GM18907 (cell line): ENCODE data around the gene RAD51AP1.

Source experiments
- ATAC-seq: cut with Tn5 transposase; IDR thresholded peaks from one replicate; pipeline ENCODE4 v1.9.1; 2021; ENCODE audit warnings: mild to moderate bottlenecking, moderate library complexity; ENCODE audit not compliant: unreplicated experiment

RAD51AP1 gene

GRCh38 chr12:4545195-4545594 lies 6.5 kb downstream of the RAD51AP1 start:
- ATAC-seq: no peak

DNA sequence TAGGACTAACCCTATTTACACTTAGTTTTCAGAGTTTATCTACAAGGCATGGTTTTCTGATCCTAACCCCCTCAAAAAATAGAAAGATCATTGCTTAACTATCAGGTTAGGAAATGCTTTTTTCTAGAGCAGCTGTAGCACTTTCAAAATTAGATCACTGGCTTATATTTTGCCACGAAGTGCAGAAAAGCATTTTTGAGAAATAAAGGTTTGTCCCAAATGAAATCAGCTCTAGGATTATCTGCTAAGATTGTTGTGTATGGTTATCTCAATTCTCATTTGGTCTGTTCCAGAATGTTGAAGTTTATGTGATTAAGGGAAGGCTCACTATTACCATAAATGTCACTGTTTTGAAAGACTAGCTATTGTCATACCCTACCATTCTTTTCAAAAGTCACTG lies 13.5 kb downstream of the RAD51AP1 start:
- no peak for ATAC-seq

- no peak for ATAC-seq
These were observed 15.3 kb downstream of the RAD51AP1 start for GRCh38 chr12:4553943-4554342.

- ATAC-seq: no peak
These were observed 17.1 kb downstream of the RAD51AP1 start for GRCh38 chr12:4555804-4556203.

DNA sequence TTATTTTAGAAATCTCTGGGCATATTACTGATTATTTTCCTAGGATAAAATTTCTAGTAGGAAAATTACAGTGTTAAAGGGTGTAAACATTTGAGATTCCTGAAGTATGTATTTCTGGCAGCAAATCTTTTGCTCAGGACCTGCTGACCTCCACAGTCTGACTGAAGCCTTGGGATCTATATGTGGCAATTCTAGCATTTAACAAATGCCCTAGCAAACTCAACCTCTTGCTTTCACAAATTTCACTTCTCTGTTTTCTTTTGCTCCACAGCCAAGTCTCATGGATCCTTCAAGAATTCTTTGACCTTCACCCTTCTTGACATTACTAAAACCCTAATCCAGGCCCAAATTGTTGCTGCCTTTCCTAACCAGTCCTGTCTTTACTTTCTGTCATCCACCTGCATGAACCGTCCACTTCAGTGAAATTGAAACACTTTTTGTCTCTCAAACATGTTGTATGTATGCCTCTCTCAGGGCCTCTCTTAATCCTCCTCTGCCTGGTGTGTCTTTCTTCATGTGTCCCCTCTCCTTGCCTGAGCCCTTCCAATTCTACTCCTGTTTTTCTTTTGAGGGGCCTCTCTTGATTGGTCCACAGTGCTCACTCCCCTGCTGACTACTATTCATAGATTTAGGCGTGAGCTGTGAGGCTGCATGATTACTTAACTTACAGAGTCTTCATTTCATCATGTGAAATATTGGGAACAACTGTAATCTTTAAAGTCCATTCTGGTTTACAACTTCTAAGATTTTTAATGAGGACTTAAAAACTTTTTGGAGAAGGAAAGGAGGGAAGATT lies 18.2 kb downstream of the RAD51AP1 start:
- no peak for ATAC-seq

DNA sequence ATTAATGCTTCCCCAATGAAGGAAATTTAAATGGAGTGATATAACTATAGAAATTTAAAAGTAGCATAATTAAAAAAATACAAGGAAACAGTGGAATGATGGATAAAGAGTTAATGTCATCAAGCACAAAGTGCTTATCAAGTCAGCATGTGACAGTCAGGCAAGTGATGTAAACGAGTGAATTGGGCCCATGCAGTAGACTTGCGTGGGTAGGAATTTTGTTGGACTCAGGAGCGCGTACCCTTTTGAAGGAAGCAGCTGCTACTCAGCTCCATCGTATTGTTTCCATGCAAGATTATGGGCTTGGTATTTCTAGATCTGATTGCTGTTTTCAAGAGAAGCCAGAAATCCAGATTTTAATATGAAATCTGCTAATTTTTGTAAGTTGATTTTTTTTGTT lies 18.9 kb downstream of the RAD51AP1 start:
- ATAC-seq: no peak

GRCh38 chr12:4558171-4558570 lies 19.5 kb downstream of the RAD51AP1 start:
- ATAC-seq: no peak

DNA sequence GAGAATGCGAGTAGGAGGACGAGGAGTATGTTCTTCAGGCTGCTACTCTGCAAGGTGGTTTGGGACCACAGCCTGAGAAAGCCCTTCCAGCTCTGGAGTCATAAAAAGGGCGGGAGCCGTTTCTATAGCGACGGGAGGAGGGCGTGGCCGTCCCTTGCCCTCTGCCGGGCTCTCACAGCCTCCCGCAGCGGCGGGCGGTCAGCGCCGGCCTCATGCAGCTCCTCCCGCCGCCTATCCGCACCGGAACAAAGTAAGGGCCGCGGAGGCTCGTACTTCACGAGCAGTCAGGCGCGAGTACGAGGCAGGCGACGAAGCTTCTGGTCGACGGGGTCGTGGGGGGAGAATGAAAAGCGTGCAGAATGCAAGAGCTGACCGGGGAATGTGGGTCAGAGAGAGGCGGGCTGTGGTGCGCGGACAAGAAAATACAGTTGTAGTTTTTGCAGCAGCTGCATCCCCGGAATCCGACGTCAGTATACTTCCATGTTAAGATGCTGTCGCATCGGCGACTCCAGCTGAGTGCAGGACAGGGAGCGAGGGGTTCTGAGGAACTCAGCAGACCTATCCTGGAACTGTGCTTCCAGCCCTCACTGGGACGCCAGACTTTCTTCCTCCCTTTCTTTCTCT lies 23.5 kb downstream of the RAD51AP1 start, which contains the start of gene DYRK4:
TSS of gene DYRK4 (plus strand) at position 175 of the 624 bp plus-strand sequence. CDS start at position 213, 38 bp downstream.
- no peak for ATAC-seq

DNA sequence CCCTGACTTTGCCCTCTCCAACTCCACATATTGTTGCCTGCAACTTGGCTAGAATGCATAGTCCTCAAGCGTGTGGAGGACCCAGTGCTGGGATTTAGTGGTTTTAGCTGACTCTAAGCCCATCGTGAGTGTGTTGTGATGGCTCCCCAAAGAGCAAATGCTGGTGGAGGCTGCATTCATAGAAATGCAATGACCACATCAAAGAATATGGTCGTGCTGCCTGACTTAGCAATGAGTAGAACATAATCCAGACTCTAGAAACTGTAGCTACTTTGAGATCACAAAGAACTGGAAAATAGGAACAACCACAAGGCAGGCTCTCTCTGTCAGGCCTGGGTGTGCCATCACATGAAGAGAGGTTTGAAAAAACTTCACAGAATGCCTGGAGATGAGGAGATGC lies 24.6 kb downstream of the RAD51AP1 start:
- no peak for ATAC-seq

GRCh38 chr12:4564818-4565217 lies 26.1 kb downstream of the RAD51AP1 start:
- ATAC-seq: no peak

DNA sequence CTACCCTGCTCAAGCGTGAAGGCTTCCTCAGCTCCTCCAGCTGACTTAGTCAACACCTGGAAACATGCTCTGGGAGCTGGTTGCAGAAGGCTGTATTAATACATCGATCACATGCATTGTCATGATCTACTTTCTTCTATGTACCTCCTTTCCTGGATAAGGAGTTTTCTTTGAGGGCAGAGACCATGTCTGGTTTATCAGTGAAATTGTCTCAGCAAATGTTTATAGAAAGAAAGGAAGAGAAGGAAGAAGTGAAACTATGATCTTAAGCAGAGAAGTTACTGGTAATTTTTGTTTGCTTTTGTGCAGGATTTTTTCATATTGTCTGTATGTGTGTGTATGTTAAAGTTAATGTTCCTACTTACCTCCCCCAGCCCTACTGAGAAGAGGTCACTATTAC lies 27.8 kb downstream of the RAD51AP1 start:
- ATAC-seq: no peak

DNA sequence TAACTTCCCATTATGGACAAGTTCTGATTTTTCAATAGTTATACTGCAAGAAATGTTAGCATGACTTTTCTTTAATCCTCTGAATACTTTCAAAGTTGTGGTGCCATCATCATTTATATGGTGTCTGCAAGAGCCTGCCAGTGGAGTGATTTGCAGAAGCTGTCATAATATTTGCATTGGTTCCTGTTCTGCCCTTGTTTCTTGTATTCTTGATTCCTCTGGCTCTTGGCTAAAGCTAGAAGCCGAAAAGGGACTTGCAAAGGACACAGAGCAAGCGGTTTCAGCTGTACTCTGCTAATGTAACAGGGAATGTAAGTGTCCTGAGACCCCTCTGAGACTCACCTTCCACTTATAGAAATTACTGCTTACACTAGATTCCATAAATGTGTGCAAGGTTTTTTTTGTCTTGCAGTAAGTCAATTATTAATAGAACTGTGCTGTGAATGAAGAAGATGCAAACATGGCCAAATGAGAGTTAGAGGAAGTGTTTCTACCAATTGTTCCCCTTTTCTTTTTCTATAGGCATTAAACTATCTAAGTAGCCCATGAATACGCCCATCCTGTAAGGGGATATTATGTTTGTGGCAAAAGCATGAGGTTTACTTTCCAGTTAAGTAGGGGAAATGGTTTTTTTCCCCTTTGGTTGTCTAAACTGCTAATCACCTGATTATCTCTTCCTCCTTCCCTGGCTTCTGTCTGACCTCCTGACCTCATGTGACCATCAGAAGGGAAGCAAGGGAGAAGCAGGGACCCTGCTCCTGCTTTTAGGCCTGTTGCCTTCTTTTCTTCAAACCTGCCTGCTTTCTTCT lies 28.6 kb downstream of the RAD51AP1 start:
- peak; percentile 50 for ATAC-seq

DNA sequence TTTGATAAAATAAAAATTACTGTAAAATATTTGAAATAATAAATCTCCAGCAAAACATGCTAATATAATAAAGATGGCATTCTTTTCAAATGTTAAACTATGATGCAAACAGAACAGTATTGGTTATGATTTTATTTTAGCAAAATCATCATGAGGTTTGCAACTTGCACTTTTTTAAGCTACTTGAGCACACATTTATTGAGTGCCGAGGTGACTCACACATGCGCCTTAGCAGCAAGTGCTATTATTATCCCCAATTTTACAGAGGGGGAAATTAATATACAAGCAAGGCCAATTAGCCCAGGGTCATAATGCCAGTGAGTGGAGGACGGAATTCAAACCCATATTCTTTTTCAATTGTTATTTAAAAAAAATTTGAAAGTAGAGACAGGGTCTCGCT lies 30.6 kb downstream of the RAD51AP1 start:
- ATAC-seq: no peak

DNA sequence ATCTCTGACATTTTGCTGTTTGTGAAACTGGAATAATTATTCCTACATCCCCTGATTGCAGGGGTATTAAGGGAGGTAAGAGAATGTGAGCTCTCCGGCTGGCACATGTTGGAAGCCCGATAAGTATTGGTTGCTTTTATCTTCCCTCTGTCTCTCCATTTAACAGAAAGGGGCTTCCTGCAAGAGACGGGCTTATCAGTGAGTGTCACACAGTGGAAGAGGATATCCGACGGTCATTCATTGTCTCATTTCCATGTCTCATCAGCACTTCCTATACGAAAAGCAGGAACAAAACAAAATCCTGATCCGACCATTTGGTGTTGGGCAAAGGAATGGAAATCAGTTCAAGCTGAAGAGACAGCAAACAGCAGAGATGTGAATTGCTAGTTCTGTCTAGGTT lies 34.0 kb downstream of the RAD51AP1 start:
- no peak for ATAC-seq

DNA sequence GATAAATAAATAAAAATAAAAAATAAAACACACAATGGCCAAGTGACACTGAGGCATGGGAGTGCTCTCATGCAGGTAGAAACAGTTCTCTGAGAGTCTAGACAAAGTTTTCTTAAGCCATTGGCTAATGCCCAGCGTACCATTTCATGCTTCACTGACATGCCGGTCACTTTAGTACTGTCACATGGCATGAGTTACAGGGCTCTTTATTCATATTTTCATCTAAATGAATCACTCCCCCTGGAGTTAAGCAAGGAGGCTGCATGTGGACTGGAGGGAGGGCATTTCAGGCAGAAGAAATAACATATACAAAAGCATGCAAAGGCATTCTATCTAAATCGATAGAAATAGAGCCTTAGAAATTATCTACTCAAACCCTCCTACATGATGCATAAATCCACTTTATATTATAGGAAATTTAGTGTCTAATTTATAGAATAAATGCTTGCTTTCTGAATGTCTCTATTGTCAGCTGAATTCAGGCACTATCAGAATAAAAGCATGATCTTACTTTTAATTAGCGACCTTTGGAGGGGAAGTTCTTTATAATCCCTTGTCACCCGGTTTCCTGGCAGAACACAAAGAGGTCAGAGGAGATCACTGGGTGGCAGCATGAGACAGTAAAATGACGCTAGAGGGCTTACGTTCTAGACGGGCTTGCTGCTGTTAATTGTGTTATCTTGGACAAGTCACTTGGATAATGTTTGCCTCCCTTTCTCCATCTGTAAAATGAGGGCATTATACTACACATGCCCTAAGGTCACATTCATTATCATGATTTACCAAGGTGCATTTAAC lies 40.8 kb downstream of the RAD51AP1 start:
- ATAC-seq: no peak

- no peak for ATAC-seq
These were observed 41.6 kb downstream of the RAD51AP1 start for GRCh38 chr12:4580281-4580688.

DNA sequence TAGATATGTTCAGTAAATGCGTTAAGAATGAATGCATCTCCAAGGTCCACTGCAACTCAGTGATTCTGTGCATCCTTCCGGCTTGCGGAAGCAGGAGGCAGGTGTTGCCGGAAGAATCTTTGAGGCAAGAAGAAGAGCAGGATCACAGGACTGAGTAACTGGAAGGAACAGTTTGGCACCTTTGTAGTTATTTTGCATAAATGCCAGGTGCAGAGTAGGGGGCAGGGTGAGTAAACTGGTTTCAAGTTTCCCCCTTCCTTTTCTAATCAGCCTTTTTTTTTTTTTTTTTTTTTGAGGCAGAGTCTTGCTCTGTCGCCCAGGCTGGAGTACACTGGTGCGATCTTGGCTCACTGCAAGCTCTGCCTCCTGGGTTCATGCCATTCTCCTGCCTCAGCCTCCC lies 45.6 kb downstream of the RAD51AP1 start:
- ATAC-seq: no peak

DNA sequence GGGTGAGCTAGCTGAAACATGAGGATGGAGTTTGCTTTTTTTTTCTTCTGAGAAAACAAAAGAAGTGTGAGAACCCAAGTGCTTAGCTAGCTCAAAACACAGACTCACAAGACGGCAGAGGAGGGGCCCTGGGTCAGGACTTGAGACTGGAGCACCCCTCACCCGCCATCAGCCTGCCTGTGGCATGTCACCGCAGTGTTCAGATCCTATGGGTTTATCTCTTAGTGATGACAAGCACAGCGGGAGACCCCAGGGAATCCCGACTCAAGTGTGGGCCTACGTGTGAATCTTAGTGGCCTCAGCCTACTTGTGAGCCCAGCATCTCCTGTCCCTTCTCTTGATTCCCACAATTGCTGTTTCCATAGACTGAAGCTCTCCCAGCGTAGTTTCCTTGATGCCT lies 46.2 kb downstream of the RAD51AP1 start:
- no peak for ATAC-seq

DNA sequence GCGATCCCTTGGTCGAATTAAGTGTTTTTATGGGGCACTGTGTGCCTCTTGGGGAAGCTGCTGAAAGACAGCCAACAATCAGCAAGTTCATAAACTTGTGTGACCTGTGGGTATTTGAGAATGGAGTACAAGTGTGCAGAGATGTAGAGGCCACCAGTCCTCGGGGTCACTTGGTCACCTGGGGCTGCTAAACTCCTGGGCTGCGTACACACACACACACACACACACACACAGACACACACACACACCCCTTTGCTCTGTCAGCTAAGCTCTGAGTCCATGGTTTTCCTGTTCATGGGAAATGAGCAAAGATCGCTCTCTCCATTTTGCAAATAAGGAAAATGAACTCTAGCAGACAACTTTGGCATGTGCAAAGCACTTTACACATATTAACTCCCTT lies 47.8 kb downstream of the RAD51AP1 start:
- ATAC-seq: no peak

- ATAC-seq: no peak
These were observed 48.4 kb downstream of the RAD51AP1 start for GRCh38 chr12:4587108-4587507.

DNA sequence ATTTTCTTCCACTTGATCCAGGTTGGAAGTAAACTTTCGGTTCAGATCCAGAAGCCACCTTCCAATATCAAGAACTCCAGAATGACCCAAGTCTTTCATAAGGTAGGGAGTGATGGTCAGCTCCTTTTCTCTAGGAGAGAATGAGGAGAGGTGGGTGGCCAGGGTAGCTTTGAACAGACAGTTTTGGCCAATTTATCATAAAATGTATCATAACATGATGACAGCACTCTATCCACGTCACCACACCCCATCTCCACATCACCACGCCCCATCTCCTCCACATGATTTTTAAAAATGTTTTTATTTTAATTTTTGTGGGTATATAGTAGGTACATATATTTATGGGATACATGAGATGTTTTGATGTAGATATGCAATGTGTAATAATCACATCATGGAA lies 50.2 kb downstream of the RAD51AP1 start:
- ATAC-seq: no peak
